ENCODE measurements around the gene NHS.

NHS gene

DNA sequence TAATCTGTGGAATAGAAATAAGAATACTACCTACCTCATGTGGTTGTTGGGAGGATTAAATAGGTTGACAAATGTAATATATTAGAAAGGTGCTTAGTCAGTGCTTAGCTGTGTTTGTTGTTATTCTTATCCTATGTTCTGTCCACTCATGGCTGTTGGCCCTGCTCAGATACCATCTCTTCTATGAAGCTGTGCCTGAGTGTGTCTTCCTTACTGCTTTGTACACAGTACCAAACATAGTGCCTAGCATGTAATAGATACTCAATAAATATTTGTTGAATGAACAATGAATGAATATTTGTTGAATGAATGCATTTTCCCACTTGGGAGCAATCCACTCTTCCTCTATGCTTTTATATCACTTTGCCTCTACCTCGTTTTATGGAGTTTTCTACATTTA is 57.2 kb downstream of the NHS start:
- TF ChIP-seq, protein P1, sequence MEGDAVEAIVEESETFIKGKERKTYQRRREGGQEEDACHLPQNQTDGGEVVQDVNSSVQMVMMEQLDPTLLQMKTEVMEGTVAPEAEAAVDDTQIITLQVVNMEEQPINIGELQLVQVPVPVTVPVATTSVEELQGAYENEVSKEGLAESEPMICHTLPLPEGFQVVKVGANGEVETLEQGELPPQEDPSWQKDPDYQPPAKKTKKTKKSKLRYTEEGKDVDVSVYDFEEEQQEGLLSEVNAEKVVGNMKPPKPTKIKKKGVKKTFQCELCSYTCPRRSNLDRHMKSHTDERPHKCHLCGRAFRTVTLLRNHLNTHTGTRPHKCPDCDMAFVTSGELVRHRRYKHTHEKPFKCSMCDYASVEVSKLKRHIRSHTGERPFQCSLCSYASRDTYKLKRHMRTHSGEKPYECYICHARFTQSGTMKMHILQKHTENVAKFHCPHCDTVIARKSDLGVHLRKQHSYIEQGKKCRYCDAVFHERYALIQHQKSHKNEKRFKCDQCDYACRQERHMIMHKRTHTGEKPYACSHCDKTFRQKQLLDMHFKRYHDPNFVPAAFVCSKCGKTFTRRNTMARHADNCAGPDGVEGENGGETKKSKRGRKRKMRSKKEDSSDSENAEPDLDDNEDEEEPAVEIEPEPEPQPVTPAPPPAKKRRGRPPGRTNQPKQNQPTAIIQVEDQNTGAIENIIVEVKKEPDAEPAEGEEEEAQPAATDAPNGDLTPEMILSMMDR (conservative IDR thresholded peaks at IDR 0.05): no peak
- no peak overlapping the region for H3K27ac ChIP-seq

DNA sequence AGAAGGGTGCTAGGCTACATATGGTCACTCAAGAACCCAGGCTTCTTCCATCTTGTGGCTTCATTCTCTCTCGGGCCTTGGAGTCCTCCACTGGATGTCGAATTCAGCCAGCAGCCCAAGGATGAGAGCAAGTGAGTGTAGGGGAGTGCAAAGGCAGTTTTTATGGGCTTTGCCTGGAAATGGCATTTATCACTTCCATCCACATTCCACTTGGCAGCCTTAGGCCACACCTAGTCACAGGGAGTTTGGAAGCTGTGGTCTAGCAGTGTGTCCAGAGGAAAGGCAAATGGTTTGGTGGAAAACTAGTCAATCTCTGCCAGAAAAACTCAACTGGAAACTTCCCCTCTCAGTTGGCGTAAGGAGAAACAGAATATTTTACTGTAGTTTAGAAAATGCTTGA is 59.0 kb downstream of the NHS start:
- no peak overlapping the region for H3K27ac ChIP-seq
- TF ChIP-seq, protein P1 (conservative IDR thresholded peaks at IDR 0.05): no peak

DNA sequence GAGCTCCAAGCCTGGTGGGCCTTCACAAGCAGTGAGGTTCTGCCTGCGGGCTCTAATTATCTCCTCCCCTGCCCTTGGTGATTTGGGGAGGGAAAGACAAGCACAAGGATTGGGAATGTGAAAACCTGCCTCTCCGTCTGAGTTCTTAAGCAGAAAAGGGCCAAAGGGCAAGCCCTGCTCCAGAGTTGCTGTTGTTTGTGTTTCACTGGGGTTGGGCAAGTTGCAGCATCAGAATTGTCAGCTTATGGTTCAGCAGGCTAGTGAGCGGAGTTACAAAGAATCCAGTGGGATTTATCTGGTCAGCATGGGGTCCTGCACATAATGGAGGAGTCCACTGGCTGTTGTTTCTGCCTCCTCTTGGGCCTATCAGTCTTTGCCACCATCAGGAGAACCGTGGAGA is 60.5 kb downstream of the NHS start:
- no peak overlapping the region for H3K27ac ChIP-seq
- TF ChIP-seq, protein P1 (conservative IDR thresholded peaks at IDR 0.05): no peak

DNA sequence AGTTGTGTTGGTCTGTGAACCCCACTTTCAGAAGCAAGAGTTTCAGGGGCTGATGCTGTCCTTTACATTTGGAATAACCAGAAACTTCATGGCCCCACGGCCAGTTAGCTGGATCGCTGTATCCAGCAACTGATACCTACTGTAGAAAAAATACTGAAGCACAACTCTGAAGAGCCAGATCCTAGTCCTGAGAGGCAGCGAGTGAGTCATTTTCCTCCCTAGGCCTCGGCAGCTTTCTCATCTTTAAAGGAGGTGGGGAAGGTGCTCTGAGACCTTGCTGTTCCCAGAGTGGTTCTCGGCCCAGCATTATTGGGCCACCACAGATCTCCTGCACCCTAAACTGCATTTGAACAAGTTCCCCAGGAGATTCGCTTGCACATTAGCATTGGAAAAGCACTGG is 63.2 kb downstream of the NHS start:
- TF ChIP-seq, protein P1 (conservative IDR thresholded peaks at IDR 0.05): no peak
- no peak overlapping the region for H3K27ac ChIP-seq

DNA sequence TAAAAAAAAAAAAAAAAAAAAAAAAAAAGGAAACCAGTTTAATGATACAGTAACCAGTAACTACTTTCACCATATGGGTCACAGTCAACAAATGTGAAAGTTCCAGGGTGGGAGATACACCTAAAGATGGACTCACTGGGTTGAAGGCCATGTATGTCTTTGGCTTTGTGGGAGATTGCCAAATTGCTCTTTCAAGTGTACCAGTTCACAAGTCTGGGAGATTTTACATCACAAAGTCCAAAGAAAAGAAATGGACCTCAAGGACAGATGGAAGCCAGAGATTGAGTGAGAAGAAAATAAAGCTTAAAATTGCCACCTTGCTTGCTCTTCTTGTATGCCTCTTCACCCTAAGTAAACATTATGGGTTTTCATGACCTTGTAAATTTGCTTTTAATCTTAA is 65.3 kb downstream of the NHS start:
- H3K27ac ChIP-seq: no peak overlapping the region
- TF ChIP-seq, protein P1 (conservative IDR thresholded peaks at IDR 0.05): no peak

DNA sequence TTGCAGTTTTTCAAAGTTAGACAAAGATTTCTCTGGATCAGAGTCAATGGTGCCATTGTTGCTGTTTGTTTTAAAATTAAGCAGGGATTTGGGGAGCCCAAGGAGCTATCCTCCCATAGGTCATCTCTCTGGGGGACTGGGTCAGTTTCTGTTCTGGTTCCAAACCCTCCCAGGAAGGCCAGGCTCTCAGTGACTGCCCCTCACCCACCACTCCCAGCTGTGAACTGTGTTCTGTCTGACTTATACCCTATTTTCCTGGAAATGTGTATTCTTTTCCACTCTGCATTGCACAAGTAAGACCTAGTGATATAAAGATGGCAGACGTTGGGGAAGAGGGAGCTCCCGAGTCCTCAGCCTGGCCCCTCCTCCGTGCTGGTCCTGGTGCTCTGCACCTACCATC is 65.8 kb downstream of the NHS start:
- TF ChIP-seq, protein P1 (conservative IDR thresholded peaks at IDR 0.05): no peak
- no peak overlapping the region for H3K27ac ChIP-seq

DNA sequence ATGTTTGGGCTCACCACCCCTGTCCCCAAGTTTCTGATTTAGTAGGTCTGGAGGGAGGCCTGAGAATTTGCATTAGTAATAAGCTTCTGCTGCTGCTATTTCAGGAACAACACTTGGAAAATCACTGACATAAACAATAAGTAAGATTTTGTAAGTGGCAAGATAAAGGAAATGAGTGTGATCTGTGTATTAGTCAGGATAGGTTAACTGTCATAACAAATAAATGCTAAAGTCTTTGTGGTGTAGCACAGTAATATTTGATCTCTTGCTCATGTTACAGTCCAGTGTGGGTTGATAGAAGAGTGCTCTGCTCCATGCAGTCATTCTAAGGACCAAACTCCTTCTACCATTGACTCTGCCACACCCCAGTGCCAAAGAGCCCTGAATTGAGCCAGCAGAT is 67.0 kb downstream of the NHS start:
- TF ChIP-seq, protein P1 (conservative IDR thresholded peaks at IDR 0.05): no peak
- no peak overlapping the region for H3K27ac ChIP-seq

DNA sequence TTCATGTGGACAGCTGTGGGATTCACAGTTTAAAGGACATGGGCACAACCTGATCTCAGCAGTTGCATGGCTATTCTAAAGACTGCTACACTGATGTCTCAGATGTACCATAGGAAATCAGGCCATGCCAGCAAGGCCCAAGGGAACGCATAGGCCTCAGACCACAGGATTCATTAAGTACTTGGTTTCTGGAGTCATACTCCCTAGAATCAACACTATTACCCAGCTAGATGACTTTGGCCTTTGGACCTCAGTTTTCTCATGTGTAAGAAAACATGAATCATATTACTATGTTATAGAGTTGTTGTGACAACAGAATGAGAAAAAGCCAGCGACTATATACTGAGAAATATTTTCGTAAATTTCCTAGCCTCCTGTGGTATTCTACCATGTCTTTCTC is 67.9 kb downstream of the NHS start:
- TF ChIP-seq, protein P1 (conservative IDR thresholded peaks at IDR 0.05): no peak
- H3K27ac ChIP-seq: no peak overlapping the region
